Liver (tissue), 9 donors: Measurements from ENCODE around the gene CCR3. TPM values are rescaled to one million over a fixed set of nuclear protein-coding genes. Genes with fewer than 3 reads are reported as not detected.

ENCODE experiments used
- DNase-seq: peaks from one replicate; pipeline ENCODE4 v3.0.0-alpha.2; 2017; ENCODE audit warnings: low spot score
- H3K27ac ChIP-seq, 2 donors: one replicate each; pipeline ENCODE4 v1.7.0; 2013; ENCODE audit warnings: inconsistent platforms in 2 of 2, low read length in 2 of 2, control low read depth in 1 of 2, low read depth in 1 of 2, mild to moderate bottlenecking in 1 of 2
- H3K27me3 ChIP-seq, 4 donors: one replicate each; pipeline versions ENCODE4 v1.6.1 to v1.7.0; 2013; ENCODE audit warnings: low read length in 3 of 4, inconsistent platforms in 1 of 4, mild to moderate bottlenecking in 1 of 4, moderate library complexity in 1 of 4; ENCODE audit not compliant: control insufficient read depth in 4 of 4, insufficient read depth in 4 of 4
- H3K36me3 ChIP-seq, 4 donors: one replicate each; pipeline versions ENCODE4 v1.6.1 to v1.7.0; 2013; ENCODE audit warnings: low read length in 3 of 4, mild to moderate bottlenecking in 3 of 4, low read depth in 1 of 4, moderate library complexity in 1 of 4; ENCODE audit not compliant: control insufficient read depth in 4 of 4, insufficient read depth in 3 of 4
- H3K4me1 ChIP-seq, 4 donors: one replicate each; pipeline versions ENCODE4 v1.6.1 to v1.7.0; 2013; ENCODE audit warnings: low read length in 3 of 4, mild to moderate bottlenecking in 3 of 4, moderate library complexity in 1 of 4; ENCODE audit not compliant: control insufficient read depth in 4 of 4, insufficient read depth in 4 of 4
- H3K4me3 ChIP-seq, 3 donors: one replicate each; pipeline versions ENCODE4 v1.6.1 to v1.7.0; 2013; ENCODE audit warnings: low read length in 3 of 3, control low read depth in 1 of 3, low read depth in 1 of 3, mild to moderate bottlenecking in 1 of 3
- H3K9ac ChIP-seq, 2 donors: one replicate each; pipeline ENCODE4 v1.7.0; 2013; ENCODE audit warnings: low read length in 2 of 2, mild to moderate bottlenecking in 2 of 2, moderate library complexity in 2 of 2, control low read depth in 1 of 2, low read depth in 1 of 2
- H3K9me3 ChIP-seq, 4 donors: one replicate each; pipeline versions ENCODE4 v1.6.1 to v1.7.0; 2013; ENCODE audit warnings: low read length in 3 of 4; ENCODE audit not compliant: control insufficient read depth in 4 of 4
- CTCF ChIP-seq: fragments of 150-350 bp; IDR thresholded peaks from 2 replicates; pipeline ENCODE4 v1.5.1; 2017; ENCODE audit warnings: improper control_type of control experiment, low read depth, low read length; ENCODE audit not compliant: missing input control
- EGR1 ChIP-seq, 2 donors: IDR thresholded peaks; 2 replicates each; pipeline ENCODE4 v1.6.1; 2016 to 2018; ENCODE audit warnings: antibody characterized with exemption in 2 of 2, low read depth in 2 of 2
- FOXA1 ChIP-seq: IDR thresholded peaks from 2 replicates; pipeline ENCODE4 v1.6.1; 2016; ENCODE audit warnings: antibody characterized with exemption
- FOXA2 ChIP-seq: IDR thresholded peaks from 2 replicates; pipeline ENCODE4 v1.6.1; 2016; ENCODE audit warnings: antibody characterized with exemption
- GABPA ChIP-seq, 2 donors: IDR thresholded peaks in 1 of 2; conservative IDR thresholded peaks in 1 of 2; 2 replicates each; pipeline ENCODE4 v1.6.1; 2016; ENCODE audit warnings: antibody characterized with exemption in 2 of 2, mild to moderate bottlenecking in 1 of 2, moderate library complexity in 1 of 2
- HNF4A ChIP-seq, 2 donors: conservative IDR thresholded peaks; 2 replicates each; pipeline ENCODE4 v1.6.1; 2016; ENCODE audit warnings: antibody characterized with exemption in 2 of 2, mild to moderate bottlenecking in 2 of 2
- HNF4G ChIP-seq: IDR thresholded peaks from 2 replicates; pipeline ENCODE4 v1.6.1; 2016; ENCODE audit warnings: antibody characterized with exemption
- JUND ChIP-seq, 2 donors: IDR thresholded peaks; 2 replicates each; pipeline ENCODE4 v1.6.1; 2016; ENCODE audit warnings: antibody characterized with exemption in 2 of 2
- RAD21 ChIP-seq, 2 donors: IDR thresholded peaks; 2 replicates each; pipeline ENCODE4 v1.6.1; 2016; ENCODE audit warnings: antibody characterized with exemption in 2 of 2, mild to moderate bottlenecking in 2 of 2
- REST ChIP-seq: IDR thresholded peaks from 2 replicates; pipeline ENCODE4 v1.6.1; 2016; ENCODE audit warnings: antibody characterized with exemption, mild to moderate bottlenecking
- RXRA ChIP-seq, 2 donors: IDR thresholded peaks; 2 replicates each; pipeline ENCODE4 v1.6.1; 2017 to 2018; ENCODE audit warnings: antibody characterized with exemption in 2 of 2, mild to moderate bottlenecking in 1 of 2
- SP1 ChIP-seq: IDR thresholded peaks from 2 replicates; pipeline ENCODE4 v1.6.1; 2018; ENCODE audit warnings: antibody characterized with exemption, mild to moderate bottlenecking
- TAF1 ChIP-seq: conservative IDR thresholded peaks from 2 replicates; pipeline ENCODE4 v1.6.1; 2016; ENCODE audit warnings: antibody characterized with exemption, mild to moderate bottlenecking
- YY1 ChIP-seq: IDR thresholded peaks from 2 replicates; pipeline ENCODE4 v1.6.1; 2016; ENCODE audit warnings: antibody characterized with exemption, mild to moderate bottlenecking
- WGBS: extraction: QIAGEN DNeasy Blood & Tissue Kit; methylation state at CpG from one replicate; pipeline ENCODE4 v1.1.7; 2013; 5-methylcytosine and 5-hydroxymethylcytosine counted together
- polyA plus RNA-seq, 2 donors: library from polyadenylated mRNA; stranded (reverse) in 1 of 2; unstranded in 1 of 2; fragments of 200-250 nt in 1 of 2; fragments of >200 nt in 1 of 2; fragmentation: Nextera tagmentation in 1 of 2; extraction: Ambion mirVana in 1 of 2; gene quantifications; one replicate each; pipeline versions ENCODE4 v1.2.1 to v1.2.3, GENCODE V29; 2013 to 2015
- total RNA-seq, 2 donors: library from RNA; depleted of rRNA; stranded (reverse); fragments of >200 nt; gene quantifications; one replicate each; pipeline ENCODE4 v1.2.3, GENCODE V29; 2014
- TF ChIP-seq, protein P1 (sequence below): IDR thresholded peaks from 2 replicates; pipeline ENCODE4 v1.6.1; 2016; ENCODE audit warnings: antibody characterized with exemption
- TF ChIP-seq, protein P2 (sequence below): IDR thresholded peaks from 2 replicates; pipeline ENCODE4 v1.6.1; 2016; ENCODE audit warnings: antibody characterized with exemption
- donor health status: healthy.
- donor health status: healthy.
- donor health status: healthy.
- donor health status: healthy.
- donor health status: healthy.

The CCR3 gene
- total and polyA plus RNA-seq, 4 donors = 0.05 to 0.13 TPM; not detected in 2

GRCh38 chr3:46218196-46218709, 24.0 kb upstream of the CCR3 start:
- peaks cover 0 to 6% (median 2%) of the 10 kb centered on the region in 4 donors for H3K27me3 ChIP-seq
- no peak overlapping the region for H3K9ac ChIP-seq
- H3K4me1 ChIP-seq = no peaks in the 10 kb centered on the region
- H3K27ac ChIP-seq = no peak overlapping the region
- no peaks in the 10 kb centered on the region for H3K9me3 ChIP-seq
- H3K4me3 ChIP-seq = no peak overlapping the region
- TF ChIP-seq FOXA1 = no peak
- TF ChIP-seq REST = no peak
- no peak for DNase-seq
- 55% methylated on average over 2 of the region's 2 CpGs for WGBS
- H3K36me3 ChIP-seq = no peaks in the 10 kb centered on the region

DNA sequence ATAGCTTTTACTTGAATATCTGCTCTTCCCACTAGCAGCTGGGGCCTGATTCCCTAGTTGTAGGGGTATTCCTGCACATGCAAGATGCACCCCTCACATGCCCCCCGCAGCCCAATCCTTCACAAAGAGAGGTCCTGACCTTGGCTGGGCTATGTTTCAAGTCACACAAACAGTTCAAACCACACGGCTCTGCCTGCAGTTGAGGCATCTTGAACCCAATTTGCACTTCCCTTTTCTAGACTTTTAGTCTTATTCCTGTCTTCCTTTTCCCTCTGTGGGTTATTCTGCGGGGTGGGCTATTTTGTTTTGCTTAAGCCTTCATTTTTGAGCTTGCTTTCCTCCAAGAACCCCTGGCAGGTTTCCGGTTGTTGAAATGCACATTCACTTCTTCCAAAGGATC, 20.9 kb upstream of the CCR3 start:
- Histone ChIP-seq H3K27ac (no peak overlapping the region), H3K4me3 (no peak overlapping the region), H3K4me1 (no peaks in the 10 kb centered on the region), H3K9me3 (peaks cover 0 to 2% (median 1%) of the 10 kb centered on the region in 4 donors), H3K36me3 (no peaks in the 10 kb centered on the region), H3K9ac (no peak overlapping the region), H3K27me3 (no peaks in the 10 kb centered on the region)
- DNase-seq = no peak
- TF ChIP-seq JUND (IDR thresholded peaks at IDR 0.05) = no peak
- no peak for TF ChIP-seq RXRA (IDR thresholded peaks at IDR 0.05)
- no peak for TF ChIP-seq EGR1 (IDR thresholded peaks at IDR 0.05; ENCODE audit: low read depth in 2 of 2)
- no peak for TF ChIP-seq GABPA (IDR thresholded peaks at IDR 0.05 in 1 of 2, conservative IDR thresholded peaks at IDR 0.05 in 1 of 2)
- no peak for TF ChIP-seq RAD21 (IDR thresholded peaks at IDR 0.05)
- TF ChIP-seq TAF1 = no peak
- TF ChIP-seq, protein P1, sequence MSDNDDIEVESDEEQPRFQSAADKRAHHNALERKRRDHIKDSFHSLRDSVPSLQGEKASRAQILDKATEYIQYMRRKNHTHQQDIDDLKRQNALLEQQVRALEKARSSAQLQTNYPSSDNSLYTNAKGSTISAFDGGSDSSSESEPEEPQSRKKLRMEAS = no peak
- TF ChIP-seq FOXA2 = no peak
- TF ChIP-seq CTCF = no peak
- TF ChIP-seq HNF4A (conservative IDR thresholded peaks at IDR 0.05) = no peak
- TF ChIP-seq REST = no peak
- TF ChIP-seq HNF4G = no peak
- TF ChIP-seq YY1 = no peak
- TF ChIP-seq SP1 = no peak
- TF ChIP-seq, protein P2, sequence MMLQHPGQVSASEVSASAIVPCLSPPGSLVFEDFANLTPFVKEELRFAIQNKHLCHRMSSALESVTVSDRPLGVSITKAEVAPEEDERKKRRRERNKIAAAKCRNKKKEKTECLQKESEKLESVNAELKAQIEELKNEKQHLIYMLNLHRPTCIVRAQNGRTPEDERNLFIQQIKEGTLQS = no peak
- 36% methylated on average over 4 of the region's 4 CpGs for WGBS
